GM12878 (cell line): ENCODE results near the gene RHOT1. TPM values are rescaled to one million over a fixed set of nuclear protein-coding genes. Genes with fewer than 3 reads are reported as not detected.

Experiments
- ATAC-seq: fragments of 200-7000 bp; cut with Tn5 transposase; 3 replicates; pipeline ENCODE4 v1.9.1; 2020; ENCODE audit warnings: mild to moderate bottlenecking, moderate library complexity
- BruUV-seq: library from RNA; stranded (reverse); fragments of 400-500 nt; replicated peaks from 2 replicates; lab custom pipeline; 2021; lab: Mats Ljungman, UMichigan
- CTCF ChIA-PET: fragments of 300-600 bp; sonication (Branson Sonifier 250); formaldehyde crosslinking; extraction: SDS; loops from one replicate; lab custom pipeline; 2021; ENCODE audit warnings: inconsistent platforms; lab: Yijun Ruan, JAX
- POLR2A ChIA-PET: fragments of 350-600 bp; formaldehyde crosslinking; extraction: SDS; loops from one replicate; lab custom pipeline; 2021; ENCODE audit warnings: inconsistent platforms; lab: Charles Lee
- RAD21 ChIA-PET: fragments of 300-600 bp; sonication (Branson Sonifier 250); formaldehyde crosslinking; loops from one replicate; lab custom pipeline; 2023; ENCODE audit warnings: antibody characterized with exemption; ENCODE audit not compliant: unreplicated experiment; lab: Charles Lee
- SMC1A ChIA-PET: fragments of 300-600 bp; sonication (Branson Sonifier 250); formaldehyde crosslinking; loops from one replicate; lab custom pipeline; 2023; ENCODE audit not compliant: unreplicated experiment, uncharacterized antibody; lab: Charles Lee
- DNase-seq: peaks from one replicate; pipeline ENCODE4 v3.0.0-alpha.2; 2011; ENCODE audit warnings: low read depth, low spot score
- FAIRE-seq: peaks from 3 replicates; lab custom pipeline; 2011; peaks lifted over from hg19 to GRCh38; lab: Jason Lieb, UNC
- H2AFZ ChIP-seq: 2 replicates; pipeline ENCODE4 v1.6.0; 2011; ENCODE audit warnings: low read depth, low read length, control low read depth; ENCODE audit not compliant: control insufficient read depth
- H3K27ac ChIP-seq: 2 replicates; pipeline ENCODE4 v1.5.1; 2011; ENCODE audit warnings: control low read depth; ENCODE audit not compliant: control insufficient read depth, insufficient read depth
- H3K27me3 ChIP-seq, 2 experiments: replicated peaks in 1 of 2; 2 replicates each; pipeline versions ENCODE4 v1.6.0 to v1.6.1; 2011; ENCODE audit warnings: low read length in 1 of 2; ENCODE audit not compliant: control insufficient read depth in 2 of 2, insufficient read depth in 2 of 2
- H3K36me3 ChIP-seq, 2 experiments: 2 replicates each; pipeline ENCODE4 v1.5.1; 2011; ENCODE audit warnings: low read length in 1 of 2; ENCODE audit not compliant: control insufficient read depth in 2 of 2, insufficient read depth in 2 of 2
- H3K4me1 ChIP-seq: 2 replicates; pipeline ENCODE4 v1.6.1; 2011; ENCODE audit warnings: mild to moderate bottlenecking, low read length, moderate library complexity, mixed read lengths; ENCODE audit not compliant: control insufficient read depth, insufficient read depth
- H3K4me2 ChIP-seq: 2 replicates; pipeline ENCODE4 v1.6.0; 2011; ENCODE audit warnings: control low read depth; ENCODE audit not compliant: control insufficient read depth, insufficient read depth
- H3K4me3 ChIP-seq: fragments of 200-600 bp; sonication (generic); 2 replicates; pipeline ENCODE4 v1.5.1; 2016
- H3K79me2 ChIP-seq: 2 replicates; pipeline ENCODE4 v1.6.0; 2011; ENCODE audit warnings: low read length; ENCODE audit not compliant: control insufficient read depth, insufficient read depth
- H3K9ac ChIP-seq: 2 replicates; pipeline ENCODE4 v1.8.0; 2011; ENCODE audit warnings: low read length, control low read depth, mixed read lengths; ENCODE audit not compliant: control insufficient read depth, insufficient read depth
- H3K9me3 ChIP-seq: replicated peaks from 3 replicates; pipeline ENCODE4 v1.5.1; 2011; ENCODE audit warnings: mild to moderate bottlenecking, low read length; ENCODE audit not compliant: control insufficient read depth, insufficient read depth
- H4K20me1 ChIP-seq: 2 replicates; pipeline ENCODE4 v1.6.0; 2011; ENCODE audit not compliant: control insufficient read depth, insufficient read depth
- MTA2 ChIP-seq: fragments of 450-650 bp; IDR thresholded peaks from 2 replicates; pipeline ENCODE4 v1.6.1; 2016; ENCODE audit warnings: low read depth, mild to moderate bottlenecking, moderate library complexity
- PML ChIP-seq: IDR thresholded peaks from 2 replicates; pipeline ENCODE4 v1.6.1; 2012; ENCODE audit warnings: low read length, inconsistent platforms
- YBX1 ChIP-seq: fragments of 450-650 bp; IDR thresholded peaks from 2 replicates; pipeline ENCODE4 v1.6.1; 2016; ENCODE audit warnings: antibody characterized with exemption
- in situ Hi-C: fragments of 300-500 bp; cut with MboI; formaldehyde crosslinking; loops from 9 replicates; pipeline ENCODE4 v1.14.3; 2018; ENCODE audit warnings: mixed read lengths
- intact Hi-C: fragments of 100-400 bp; cut with micrococcal nuclease; formaldehyde crosslinking; loops from one replicate; pipeline ENCODE4 v1.14.2; 2022; ENCODE audit not compliant: unreplicated experiment
- polyA plus RNA-seq, 11 experiments: library from polyadenylated mRNA; depleted of rRNA in 4 of 11; unstranded in 6 of 11; stranded (reverse) in 5 of 11; fragments of >200 nt; fragmentation: Nextera tagmentation in 4 of 11; fragmentation: Illumina TruSeq in 1 of 11; extraction: Ambion mirVana in 4 of 11; extraction: Trizol in 1 of 11; gene quantifications; 1 replicate in 1 of 11; 2 replicates in 10 of 11; pipeline versions ENCODE4 v1.2.1 to v1.2.3, GENCODE V29; 2011 to 2016; ENCODE audit warnings: inconsistent platforms in 2 of 11, missing spikeins in 2 of 11, low read depth in 1 of 11
- total RNA-seq, 4 experiments: library from RNA; depleted of rRNA in 3 of 4; stranded (reverse); fragments of >200 nt in 3 of 4; fragmentation: Illumina TruSeq in 1 of 4; extraction: Trizol in 1 of 4; gene quantifications; 2 replicates each; pipeline versions ENCODE4 v1.2.1 to v1.2.3, GENCODE V29; 2013 to 2021
- TF ChIP-seq, protein P1 (sequence below): fragments of 450-650 bp; IDR thresholded peaks from 2 replicates; pipeline ENCODE4 v1.6.1; 2018; ENCODE audit warnings: mild to moderate bottlenecking, low read depth, moderate library complexity; ENCODE audit not compliant: partially characterized antibody
- TF ChIP-seq, protein P2 (sequence below): IDR thresholded peaks from 2 replicates; pipeline ENCODE4 v1.6.1; 2011; ENCODE audit warnings: low read depth, low read length, improper control_type of control experiment, borderline replicate concordance
- TF ChIP-seq, protein P3 (sequence below): fragments of 450-650 bp; IDR thresholded peaks from 2 replicates; pipeline ENCODE4 v1.6.1; 2017; ENCODE audit warnings: antibody characterized with exemption, mild to moderate bottlenecking, moderate library complexity

RHOT1 gene
- total and polyA plus RNA-seq, 10 of the 15 experiments (the other 5 are each of a cell fraction or from before 2014, with no cell fraction given), result 13.3 to 68.2 (median 22.8) TPM

DNA sequence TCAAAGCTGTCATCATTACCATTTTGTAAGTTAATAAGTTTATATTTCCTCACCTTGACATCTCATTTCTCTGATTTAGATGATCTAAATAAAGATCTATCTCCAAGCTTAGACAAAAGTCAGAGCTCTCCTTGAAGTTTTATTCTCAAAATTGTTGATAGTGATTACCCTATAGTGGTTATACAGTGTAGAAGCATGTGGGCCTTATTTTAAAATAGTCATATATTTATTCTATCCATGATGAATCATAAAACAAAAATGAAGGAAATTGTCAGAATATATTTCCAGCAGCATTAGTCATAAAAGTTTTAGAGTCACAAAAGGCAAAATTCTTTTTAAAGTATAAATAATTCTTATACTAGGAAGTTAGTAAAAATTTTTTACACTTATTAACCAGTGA lies 49.0 kb downstream of the RHOT1 start:
- RAD21 ChIA-PET, result interaction anchor here (1.3 kb wide), 1 partner anchor 9 kb away, joined by 3 read pairs; no protein-coding TSS in a partner anchor
- Histone ChIP-seq H3K4me1 (no peaks in the 10 kb centered on the region), H3K4me3 (no peak overlapping the region), H3K9me3 (no peaks in the 10 kb centered on the region), H3K79me2 (no peaks in the 10 kb centered on the region), H2AFZ (no peak overlapping the region), H3K27me3 (no peaks in the 10 kb centered on the region), H3K27ac (no peak overlapping the region), H3K9ac (no peak overlapping the region), H3K36me3 (peaks cover 0 to 3% of the 10 kb centered on the region in 2 experiments; a peak in 3 of 4 replicates), H4K20me1 (no peaks in the 10 kb centered on the region), H3K4me2 (no peak overlapping the region)
- TF ChIP-seq YBX1 (no peak), MTA2 (no peak), PML (no peak)
- TF ChIP-seq, protein P1, sequence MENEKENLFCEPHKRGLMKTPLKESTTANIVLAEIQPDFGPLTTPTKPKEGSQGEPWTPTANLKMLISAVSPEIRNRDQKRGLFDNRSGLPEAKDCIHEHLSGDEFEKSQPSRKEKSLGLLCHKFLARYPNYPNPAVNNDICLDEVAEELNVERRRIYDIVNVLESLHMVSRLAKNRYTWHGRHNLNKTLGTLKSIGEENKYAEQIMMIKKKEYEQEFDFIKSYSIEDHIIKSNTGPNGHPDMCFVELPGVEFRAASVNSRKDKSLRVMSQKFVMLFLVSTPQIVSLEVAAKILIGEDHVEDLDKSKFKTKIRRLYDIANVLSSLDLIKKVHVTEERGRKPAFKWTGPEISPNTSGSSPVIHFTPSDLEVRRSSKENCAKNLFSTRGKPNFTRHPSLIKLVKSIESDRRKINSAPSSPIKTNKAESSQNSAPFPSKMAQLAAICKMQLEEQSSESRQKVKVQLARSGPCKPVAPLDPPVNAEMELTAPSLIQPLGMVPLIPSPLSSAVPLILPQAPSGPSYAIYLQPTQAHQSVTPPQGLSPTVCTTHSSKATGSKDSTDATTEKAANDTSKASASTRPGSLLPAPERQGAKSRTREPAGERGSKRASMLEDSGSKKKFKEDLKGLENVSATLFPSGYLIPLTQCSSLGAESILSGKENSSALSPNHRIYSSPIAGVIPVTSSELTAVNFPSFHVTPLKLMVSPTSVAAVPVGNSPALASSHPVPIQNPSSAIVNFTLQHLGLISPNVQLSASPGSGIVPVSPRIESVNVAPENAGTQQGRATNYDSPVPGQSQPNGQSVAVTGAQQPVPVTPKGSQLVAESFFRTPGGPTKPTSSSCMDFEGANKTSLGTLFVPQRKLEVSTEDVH, result no peak
- TF ChIP-seq, protein P2, sequence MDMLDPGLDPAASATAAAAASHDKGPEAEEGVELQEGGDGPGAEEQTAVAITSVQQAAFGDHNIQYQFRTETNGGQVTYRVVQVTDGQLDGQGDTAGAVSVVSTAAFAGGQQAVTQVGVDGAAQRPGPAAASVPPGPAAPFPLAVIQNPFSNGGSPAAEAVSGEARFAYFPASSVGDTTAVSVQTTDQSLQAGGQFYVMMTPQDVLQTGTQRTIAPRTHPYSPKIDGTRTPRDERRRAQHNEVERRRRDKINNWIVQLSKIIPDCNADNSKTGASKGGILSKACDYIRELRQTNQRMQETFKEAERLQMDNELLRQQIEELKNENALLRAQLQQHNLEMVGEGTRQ, result no peak
- TF ChIP-seq, protein P3, sequence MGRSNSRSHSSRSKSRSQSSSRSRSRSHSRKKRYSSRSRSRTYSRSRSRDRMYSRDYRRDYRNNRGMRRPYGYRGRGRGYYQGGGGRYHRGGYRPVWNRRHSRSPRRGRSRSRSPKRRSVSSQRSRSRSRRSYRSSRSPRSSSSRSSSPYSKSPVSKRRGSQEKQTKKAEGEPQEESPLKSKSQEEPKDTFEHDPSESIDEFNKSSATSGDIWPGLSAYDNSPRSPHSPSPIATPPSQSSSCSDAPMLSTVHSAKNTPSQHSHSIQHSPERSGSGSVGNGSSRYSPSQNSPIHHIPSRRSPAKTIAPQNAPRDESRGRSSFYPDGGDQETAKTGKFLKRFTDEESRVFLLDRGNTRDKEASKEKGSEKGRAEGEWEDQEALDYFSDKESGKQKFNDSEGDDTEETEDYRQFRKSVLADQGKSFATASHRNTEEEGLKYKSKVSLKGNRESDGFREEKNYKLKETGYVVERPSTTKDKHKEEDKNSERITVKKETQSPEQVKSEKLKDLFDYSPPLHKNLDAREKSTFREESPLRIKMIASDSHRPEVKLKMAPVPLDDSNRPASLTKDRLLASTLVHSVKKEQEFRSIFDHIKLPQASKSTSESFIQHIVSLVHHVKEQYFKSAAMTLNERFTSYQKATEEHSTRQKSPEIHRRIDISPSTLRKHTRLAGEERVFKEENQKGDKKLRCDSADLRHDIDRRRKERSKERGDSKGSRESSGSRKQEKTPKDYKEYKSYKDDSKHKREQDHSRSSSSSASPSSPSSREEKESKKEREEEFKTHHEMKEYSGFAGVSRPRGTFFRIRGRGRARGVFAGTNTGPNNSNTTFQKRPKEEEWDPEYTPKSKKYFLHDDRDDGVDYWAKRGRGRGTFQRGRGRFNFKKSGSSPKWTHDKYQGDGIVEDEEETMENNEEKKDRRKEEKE, result no peak
- DNase-seq (no peak), ATAC-seq (no peak), FAIRE-seq (no peak)
- SMC1A ChIA-PET, result interaction anchor here (1.2 kb wide), 1 partner anchor 33 kb away, joined by 3 read pairs; no protein-coding TSS in a partner anchor
- intact Hi-C loops (no loop called here), in situ Hi-C loops (no loop called here)
- CTCF ChIA-PET, result interaction anchor here (0.6 to 1.6 kb wide), 3 partner anchors 8 to 53 kb away, joined by 3 to 6 read pairs (median 4); no protein-coding TSS in a partner anchor
- POLR2A ChIA-PET, result no interaction called here
- BruUV-seq, result no TSS peak
